ENCODE results near the gene FBXO2. TPM values are rescaled to one million over a fixed set of nuclear protein-coding genes. Genes with fewer than 3 reads are reported as not detected.

FBXO2 gene
- polyA plus RNA-seq, 10 donors: 0.21 to 1.6 (median 0.49) TPM

Other genes starting within 250 kb of the FBXO2 start
- under 1 TPM; 0.09 to 0.56 (median 0.28) TPM for gene DISP3, start 175.3 kb downstream of the FBXO2 start, polyA plus RNA-seq (ENCODE audit: insufficient read length in 10 of 10)
- gene FBXO44, start 448 bp upstream of the FBXO2 start, polyA plus RNA-seq (ENCODE audit: insufficient read length in 10 of 10): 1 to 10 TPM; 3.3 to 6.3 (median 4.0) TPM
- 1 to 10 TPM; 1.8 to 4.8 (median 3.6) TPM for gene FBXO6, start 9.8 kb upstream of the FBXO2 start, polyA plus RNA-seq (ENCODE audit: insufficient read length in 10 of 10)
- 10 to 100 TPM; 17.0 to 36.9 (median 27.7) TPM for gene MAD2L2, start 26.7 kb upstream of the FBXO2 start, polyA plus RNA-seq (ENCODE audit: insufficient read length in 10 of 10)
- under 1 TPM; 0.22 to 0.53 (median 0.36) TPM for gene DRAXIN, start 37.3 kb upstream of the FBXO2 start, polyA plus RNA-seq (ENCODE audit: insufficient read length in 10 of 10)
- 10 to 100 TPM; 13.9 to 20.4 (median 16.7) TPM for gene AGTRAP, start 81.7 kb upstream of the FBXO2 start, polyA plus RNA-seq (ENCODE audit: insufficient read length in 10 of 10)
- gene C1orf167, start 107.8 kb upstream of the FBXO2 start, polyA plus RNA-seq (ENCODE audit: insufficient read length in 10 of 10): 10 to 100 TPM in 2 of 10 donors, 1 to 10 TPM in 7, not detected in 1; 2.0 to 15.5 (median 9.2) TPM
- gene MTHFR, start 151.5 kb upstream of the FBXO2 start, polyA plus RNA-seq (ENCODE audit: insufficient read length in 10 of 10): 10 to 100 TPM; 22.4 to 45.2 (median 35.8) TPM
- 10 to 100 TPM in 8 of 10 donors, 1 to 10 TPM in 2; 9.4 to 17.4 (median 13.2) TPM for gene CLCN6, start 151.8 kb upstream of the FBXO2 start, polyA plus RNA-seq (ENCODE audit: insufficient read length in 10 of 10)
- 1 to 10 TPM in 9 of 10 donors, under 1 TPM in 1; 0.81 to 2.9 (median 1.5) TPM for gene NPPA, start 193.4 kb upstream of the FBXO2 start, polyA plus RNA-seq (ENCODE audit: insufficient read length in 10 of 10)
- gene NPPB, start 204.5 kb upstream of the FBXO2 start, polyA plus RNA-seq (ENCODE audit: insufficient read length in 10 of 10): not detected